HEK293 (cell line): Measurements from ENCODE around the gene P2RY13.

ENCODE experiments used
- CTCF ChIA-PET: fragments of 350-600 bp; formaldehyde crosslinking; extraction: SDS; loops from one replicate; lab custom pipeline; 2021; ENCODE audit warnings: antibody characterized with exemption; lab: Yijun Ruan, JAX
- POLR2A ChIA-PET: fragments of 300-600 bp; formaldehyde crosslinking; extraction: SDS; loops from one replicate; lab custom pipeline; 2020; ENCODE audit warnings: antibody characterized with exemption, inconsistent platforms; lab: Yijun Ruan, JAX
- H3K27ac ChIP-seq: fragments of 200-500 bp; sonication (Bioruptor generic); 2 replicates; pipeline ENCODE4 v1.5.1; 2014; ENCODE audit warnings: low read depth, low read length, control low read depth, inconsistent platforms; ENCODE audit errors: extremely low read depth
- H3K36me3 ChIP-seq, 2 experiments: fragments of 200-500 bp in 1 of 2; sonication (Bioruptor generic) in 1 of 2; 1 replicate in 1 of 2; 2 replicates in 1 of 2; pipeline ENCODE4 v1.5.1; 2014 to 2017; ENCODE audit warnings: inconsistent platforms in 2 of 2, low read length in 2 of 2; ENCODE audit not compliant: control insufficient read depth in 2 of 2, insufficient read depth in 1 of 2
- H3K4me1 ChIP-seq: fragments of 200-500 bp; sonication (Bioruptor generic); 2 replicates; pipeline ENCODE4 v1.5.1; 2014; ENCODE audit warnings: mild to moderate bottlenecking, low read length, inconsistent platforms; ENCODE audit not compliant: control insufficient read depth, insufficient read depth
- H3K4me3 ChIP-seq: 2 replicates; pipeline ENCODE4 v1.5.1; 2011; ENCODE audit warnings: low read depth, mild to moderate bottlenecking, control low read depth, low read length, moderate library complexity
- H3K9me3 ChIP-seq: fragments of 200-500 bp; sonication (Bioruptor generic); 2 replicates; pipeline ENCODE4 v1.5.1; 2014; ENCODE audit warnings: low read depth, low read length, inconsistent platforms; ENCODE audit not compliant: control insufficient read depth, insufficient read depth
- KLF9 ChIP-seq: fragments of 450-650 bp; formaldehyde crosslinking; IDR thresholded peaks from 2 replicates; pipeline ENCODE4 v1.5.1; 2016; ENCODE audit warnings: missing biosample characterization, missing genetic modification characterization, low read depth
- SP3 ChIP-seq: fragments of 450-650 bp; formaldehyde crosslinking; IDR thresholded peaks from 2 replicates; pipeline ENCODE4 v1.5.1; 2016; ENCODE audit warnings: missing biosample characterization, missing genetic modification characterization
- TCF7L2 ChIP-seq: IDR thresholded peaks from 2 replicates; pipeline ENCODE4 v1.6.1; 2011; ENCODE audit warnings: low read depth, mild to moderate bottlenecking, inconsistent platforms, low read length, moderate library complexity, borderline replicate concordance
- ZBTB20 ChIP-seq: fragments of 450-650 bp; formaldehyde crosslinking; IDR thresholded peaks from 2 replicates; pipeline ENCODE4 v1.5.1; 2016; ENCODE audit warnings: missing biosample characterization, missing genetic modification characterization
- ZNF324 ChIP-seq: fragments of 450-650 bp; formaldehyde crosslinking; IDR thresholded peaks from 2 replicates; pipeline ENCODE4 v1.5.1; 2016; ENCODE audit warnings: missing biosample characterization, missing genetic modification characterization
- ZNF660 ChIP-seq: fragments of 450-650 bp; IDR thresholded peaks from 2 replicates; pipeline ENCODE4 v1.5.1; 2018; ENCODE audit warnings: missing biosample characterization, mild to moderate bottlenecking, missing genetic modification characterization
- ZNF768 ChIP-seq: fragments of 450-650 bp; formaldehyde crosslinking; IDR thresholded peaks from 2 replicates; pipeline ENCODE4 v1.5.1; 2018; ENCODE audit warnings: missing biosample characterization, mild to moderate bottlenecking, missing genetic modification characterization
- ZNF785 ChIP-seq: fragments of 450-650 bp; formaldehyde crosslinking; IDR thresholded peaks from 2 replicates; pipeline ENCODE4 v1.5.1; 2016; ENCODE audit warnings: missing biosample characterization, missing genetic modification characterization
- ZNF837 ChIP-seq: fragments of 450-650 bp; formaldehyde crosslinking; IDR thresholded peaks from 2 replicates; pipeline ENCODE4 v1.5.1; 2016; ENCODE audit warnings: missing biosample characterization, missing genetic modification characterization
- TF ChIP-seq, protein P1 (sequence below): fragments of 450-650 bp; formaldehyde crosslinking; IDR thresholded peaks from 2 replicates; pipeline ENCODE4 v1.5.1; 2016; ENCODE audit warnings: missing biosample characterization, missing genetic modification characterization, low read depth
- TF ChIP-seq, protein P2 (sequence below): fragments of 450-650 bp; formaldehyde crosslinking; IDR thresholded peaks from 2 replicates; pipeline ENCODE4 v1.5.1; 2016; ENCODE audit warnings: missing biosample characterization, missing genetic modification characterization
- TF ChIP-seq, protein P3 (sequence below): sonication (generic); formaldehyde crosslinking; IDR thresholded peaks from 2 replicates; pipeline ENCODE4 v1.8.1; 2022; ENCODE audit warnings: mild to moderate bottlenecking, moderate library complexity, missing genetic modification reagents

Gene P2RY13

DNA sequence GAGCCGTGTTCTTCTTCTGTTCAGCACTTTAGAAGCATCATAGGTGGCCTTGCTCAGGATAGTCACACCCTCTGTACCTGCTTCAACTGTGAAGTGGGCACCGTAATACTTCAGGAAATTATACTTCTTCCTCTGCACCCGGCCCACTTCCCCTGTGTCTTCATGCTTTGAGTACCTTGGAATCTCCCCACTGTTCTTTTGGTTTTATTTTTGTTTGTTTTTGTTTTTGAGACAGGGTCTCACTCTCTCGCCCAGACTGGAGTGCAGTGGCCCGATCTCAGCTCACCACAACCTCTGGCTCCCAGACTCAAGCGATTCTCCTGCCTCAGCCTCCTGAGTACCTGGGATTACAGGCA is 52.7 kb downstream of the P2RY13 start:
- no peaks in the 10 kb centered on the region; a peak in 1 of 3 replicates for H3K36me3 ChIP-seq
- H3K27ac ChIP-seq: no peak overlapping the region
- H3K4me3 ChIP-seq: no peak overlapping the region
- no peaks in the 10 kb centered on the region for H3K4me1 ChIP-seq
- no peaks in the 10 kb centered on the region for H3K9me3 ChIP-seq
- POLR2A ChIA-PET: no interaction called here
- TF ChIP-seq ZNF324 (no peak), ZNF837 (tag by site-specific recombination) (no peak), KLF9 (tag by site-specific recombination) (no peak), ZNF660 (tag by site-specific recombination) (no peak), SP3 (tag by site-specific recombination) (no peak), ZNF768 (tag by site-specific recombination) (no peak), ZBTB20 (no peak), ZNF785 (tag by site-specific recombination) (no peak), TCF7L2 (no peak)
- TF ChIP-seq, protein P1, sequence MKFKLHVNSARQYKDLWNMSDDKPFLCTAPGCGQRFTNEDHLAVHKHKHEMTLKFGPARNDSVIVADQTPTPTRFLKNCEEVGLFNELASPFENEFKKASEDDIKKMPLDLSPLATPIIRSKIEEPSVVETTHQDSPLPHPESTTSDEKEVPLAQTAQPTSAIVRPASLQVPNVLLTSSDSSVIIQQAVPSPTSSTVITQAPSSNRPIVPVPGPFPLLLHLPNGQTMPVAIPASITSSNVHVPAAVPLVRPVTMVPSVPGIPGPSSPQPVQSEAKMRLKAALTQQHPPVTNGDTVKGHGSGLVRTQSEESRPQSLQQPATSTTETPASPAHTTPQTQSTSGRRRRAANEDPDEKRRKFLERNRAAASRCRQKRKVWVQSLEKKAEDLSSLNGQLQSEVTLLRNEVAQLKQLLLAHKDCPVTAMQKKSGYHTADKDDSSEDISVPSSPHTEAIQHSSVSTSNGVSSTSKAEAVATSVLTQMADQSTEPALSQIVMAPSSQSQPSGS (tag by site-specific recombination): no peak
- TF ChIP-seq, protein P2, sequence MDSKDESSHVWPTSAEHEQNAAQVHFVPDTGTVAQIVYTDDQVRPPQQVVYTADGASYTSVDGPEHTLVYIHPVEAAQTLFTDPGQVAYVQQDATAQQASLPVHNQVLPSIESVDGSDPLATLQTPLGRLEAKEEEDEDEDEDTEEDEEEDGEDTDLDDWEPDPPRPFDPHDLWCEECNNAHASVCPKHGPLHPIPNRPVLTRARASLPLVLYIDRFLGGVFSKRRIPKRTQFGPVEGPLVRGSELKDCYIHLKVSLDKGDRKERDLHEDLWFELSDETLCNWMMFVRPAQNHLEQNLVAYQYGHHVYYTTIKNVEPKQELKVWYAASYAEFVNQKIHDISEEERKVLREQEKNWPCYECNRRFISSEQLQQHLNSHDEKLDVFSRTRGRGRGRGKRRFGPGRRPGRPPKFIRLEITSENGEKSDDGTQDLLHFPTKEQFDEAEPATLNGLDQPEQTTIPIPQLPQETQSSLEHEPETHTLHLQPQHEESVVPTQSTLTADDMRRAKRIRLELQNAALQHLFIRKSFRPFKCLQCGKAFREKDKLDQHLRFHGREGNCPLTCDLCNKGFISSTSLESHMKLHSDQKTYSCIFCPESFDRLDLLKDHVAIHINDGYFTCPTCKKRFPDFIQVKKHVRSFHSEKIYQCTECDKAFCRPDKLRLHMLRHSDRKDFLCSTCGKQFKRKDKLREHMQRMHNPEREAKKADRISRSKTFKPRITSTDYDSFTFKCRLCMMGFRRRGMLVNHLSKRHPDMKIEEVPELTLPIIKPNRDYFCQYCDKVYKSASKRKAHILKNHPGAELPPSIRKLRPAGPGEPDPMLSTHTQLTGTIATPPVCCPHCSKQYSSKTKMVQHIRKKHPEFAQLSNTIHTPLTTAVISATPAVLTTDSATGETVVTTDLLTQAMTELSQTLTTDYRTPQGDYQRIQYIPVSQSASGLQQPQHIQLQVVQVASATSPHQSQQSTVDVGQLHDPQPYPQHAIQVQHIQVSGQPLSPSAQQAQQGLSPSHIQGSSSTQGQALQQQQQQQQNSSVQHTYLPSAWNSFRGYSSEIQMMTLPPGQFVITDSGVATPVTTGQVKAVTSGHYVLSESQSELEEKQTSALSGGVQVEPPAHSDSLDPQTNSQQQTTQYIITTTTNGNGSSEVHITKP (tag by site-specific recombination): no peak
- TF ChIP-seq, protein P3, sequence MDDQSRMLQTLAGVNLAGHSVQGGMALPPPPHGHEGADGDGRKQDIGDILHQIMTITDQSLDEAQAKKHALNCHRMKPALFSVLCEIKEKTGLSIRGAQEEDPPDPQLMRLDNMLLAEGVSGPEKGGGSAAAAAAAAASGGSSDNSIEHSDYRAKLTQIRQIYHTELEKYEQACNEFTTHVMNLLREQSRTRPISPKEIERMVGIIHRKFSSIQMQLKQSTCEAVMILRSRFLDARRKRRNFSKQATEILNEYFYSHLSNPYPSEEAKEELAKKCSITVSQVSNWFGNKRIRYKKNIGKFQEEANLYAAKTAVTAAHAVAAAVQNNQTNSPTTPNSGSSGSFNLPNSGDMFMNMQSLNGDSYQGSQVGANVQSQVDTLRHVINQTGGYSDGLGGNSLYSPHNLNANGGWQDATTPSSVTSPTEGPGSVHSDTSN (CRISPR knock-in tag): no peak
- CTCF ChIA-PET: no interaction called here
